Panc1 (cell line): ENCODE measurements around the gene CFAP141. TPM values are rescaled to one million over a fixed set of nuclear protein-coding genes. Genes with fewer than 3 reads are reported as not detected.

ENCODE experiments used
- ATAC-seq: fragments of 200-7000 bp; cut with Tn5 transposase; 2 replicates; pipeline ENCODE4 v1.9.1; 2020; ENCODE audit warnings: mild to moderate bottlenecking, moderate library complexity
- BruUV-seq: library from RNA; stranded (reverse); fragments of 400-500 nt; replicated peaks from 2 replicates; lab custom pipeline; 2021; lab: Mats Ljungman, UMichigan
- CTCF ChIA-PET: fragments of 300-600 bp; sonication (Branson Sonifier 250); formaldehyde crosslinking; loops from one replicate; lab custom pipeline; 2022; ENCODE audit warnings: antibody characterized with exemption; lab: Charles Lee
- POLR2A ChIA-PET: fragments of 300-600 bp; sonication (Branson Sonifier 250); formaldehyde crosslinking; loops from one replicate; lab custom pipeline; 2022; ENCODE audit warnings: antibody characterized with exemption; lab: Charles Lee
- DNase-seq: peaks from one replicate; pipeline ENCODE4 v3.0.0-alpha.2; 2010; ENCODE audit warnings: low read depth, low spot score
- H3K27ac ChIP-seq: 2 replicates; pipeline ENCODE4 v1.5.1; 2011; ENCODE audit warnings: mild to moderate bottlenecking, low read length, inconsistent platforms
- H3K27me3 ChIP-seq: fragments of 200-500 bp; sonication (Bioruptor generic); 2 replicates; pipeline ENCODE4 v1.6.0; 2014; ENCODE audit warnings: low read length, inconsistent platforms; ENCODE audit not compliant: control insufficient read depth, insufficient read depth
- H3K36me3 ChIP-seq: fragments of 200-500 bp; sonication (Bioruptor generic); 2 replicates; pipeline ENCODE4 v1.5.1; 2014; ENCODE audit warnings: inconsistent platforms, mild to moderate bottlenecking, low read length, moderate library complexity; ENCODE audit not compliant: control insufficient read depth, insufficient read depth
- H3K4me1 ChIP-seq: 2 replicates; pipeline ENCODE4 v1.5.1; 2011; ENCODE audit warnings: inconsistent platforms, mild to moderate bottlenecking, low read length, moderate library complexity; ENCODE audit not compliant: control insufficient read depth, insufficient read depth
- H3K4me3 ChIP-seq, 2 experiments: 2 replicates each; pipeline ENCODE4 v1.5.1; 2011 to 2012; ENCODE audit warnings: low read depth in 2 of 2, low read length in 2 of 2, mild to moderate bottlenecking in 2 of 2, inconsistent platforms in 1 of 2, moderate library complexity in 1 of 2
- H3K9me3 ChIP-seq: fragments of 200-500 bp; sonication (Bioruptor generic); 2 replicates; pipeline ENCODE4 v1.5.1; 2014; ENCODE audit warnings: low read depth, mild to moderate bottlenecking, inconsistent platforms, low read length, moderate library complexity; ENCODE audit not compliant: control insufficient read depth, insufficient read depth
- POLR2AphosphoS5 ChIP-seq: IDR thresholded peaks from 2 replicates; pipeline ENCODE4 v1.6.1; 2012; ENCODE audit warnings: mild to moderate bottlenecking, low read depth, low read length, moderate library complexity
- SIN3A ChIP-seq: IDR thresholded peaks from 2 replicates; pipeline ENCODE4 v1.6.1; 2012; ENCODE audit warnings: low read depth, mild to moderate bottlenecking, low read length, moderate library complexity, borderline replicate concordance; ENCODE audit not compliant: insufficient read depth
- TCF7L2 ChIP-seq: IDR thresholded peaks from 2 replicates; pipeline ENCODE4 v1.6.1; 2011; ENCODE audit warnings: mild to moderate bottlenecking, low read depth, low read length, inconsistent platforms
- in situ Hi-C: cut with HindIII; loops from 2 replicates; pipeline ENCODE4 v1.10.0; 2016; ENCODE audit warnings: low sequenced_read_pairs, low pct_unique_long_range_greater_than_20kb
- intact Hi-C: fragments of 100-400 bp; cut with micrococcal nuclease; formaldehyde crosslinking; loops from one replicate; pipeline ENCODE4 v1.10.0; 2022; ENCODE audit not compliant: unreplicated experiment
- total RNA-seq: library from RNA; stranded (reverse); gene quantifications from one replicate; pipeline ENCODE4 v1.2.1, GENCODE V29; 2021; ENCODE audit not compliant: unreplicated experiment
- TF ChIP-seq, protein P1 (sequence below): fragments of 450-650 bp; IDR thresholded peaks from 2 replicates; pipeline ENCODE4 v1.5.1; 2017; ENCODE audit warnings: mild to moderate bottlenecking
- TF ChIP-seq, protein P2 (sequence below), 2 experiments: IDR thresholded peaks; 2 replicates each; pipeline ENCODE4 v1.6.1; 2011 to 2012; ENCODE audit warnings: low read depth in 2 of 2, control low read depth in 1 of 2, low read length in 1 of 2, mild to moderate bottlenecking in 1 of 2, moderate library complexity in 1 of 2; ENCODE audit not compliant: insufficient read depth in 1 of 2

CFAP141 gene
- total RNA-seq, 1 experiment from 2014 or later, result not detected

GRCh38 chr1:154155251-154155650 is 50.9 kb downstream of the CFAP141 start:
- POLR2A ChIA-PET, result interaction anchor here (0.5 to 0.7 kb wide), 2 partner anchors 19 to 69 kb away, joined by 3 read pairs; no protein-coding TSS in a partner anchor

DNA sequence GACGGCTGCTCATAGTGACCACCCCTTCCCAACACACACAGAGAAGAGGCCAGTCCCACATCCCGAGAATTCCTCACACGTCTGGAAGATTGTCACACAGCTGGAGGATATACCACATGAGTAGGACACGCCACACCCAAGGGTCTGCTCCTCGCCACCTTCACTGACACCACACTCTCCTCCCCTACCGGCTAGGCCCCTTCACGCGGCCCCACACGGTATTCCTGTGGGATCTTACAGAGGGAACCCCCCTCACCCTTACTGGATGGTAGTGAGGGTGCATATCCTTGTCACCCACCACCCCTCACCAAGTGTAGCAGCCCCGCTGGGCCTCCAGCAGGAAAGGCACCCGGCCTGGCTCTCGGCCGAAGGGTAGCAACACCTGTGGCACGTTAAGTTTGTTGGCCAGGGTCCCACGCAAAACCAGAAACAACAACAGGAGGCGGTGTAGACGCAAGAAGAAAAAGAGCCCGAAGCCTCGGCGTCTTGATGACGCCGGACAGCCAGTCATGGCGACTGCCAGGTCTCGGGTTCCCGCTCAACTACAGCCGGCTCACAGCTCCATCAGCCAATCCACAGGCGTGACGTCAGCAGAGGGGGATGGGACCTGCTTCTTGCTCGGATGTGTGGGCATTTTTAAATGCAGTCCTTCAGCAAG is 51.5 kb downstream of the CFAP141 start, which contains the start of gene NUP210L:
Gene NUP210L, minus strand, starts transcription at position 540 of the 658 bp plus-strand sequence.
- ChIA-PET POLR2A (interaction anchor here (0.5 kb wide), 1 partner anchor 68 kb away, joined by 3 read pairs; no protein-coding TSS in a partner anchor), CTCF (no interaction called here)
- intact Hi-C loops (no loop called here), in situ Hi-C loops (no loop called here)
- H3K36me3 ChIP-seq, result peaks cover 7% of the 10 kb centered on the region
- no peak within 1 kb of the TSS for H3K27ac ChIP-seq
- no peaks in the 10 kb centered on the region for H3K27me3 ChIP-seq
- no peaks in the 10 kb centered on the region for H3K9me3 ChIP-seq
- peaks cover 21% of the 10 kb centered on the region for H3K4me1 ChIP-seq
- no peak within 1 kb of the TSS for H3K4me3 ChIP-seq
- TF ChIP-seq SIN3A (no peak), POLR2AphosphoS5 (no peak), TCF7L2 (no peak)
- TF ChIP-seq, protein P1, sequence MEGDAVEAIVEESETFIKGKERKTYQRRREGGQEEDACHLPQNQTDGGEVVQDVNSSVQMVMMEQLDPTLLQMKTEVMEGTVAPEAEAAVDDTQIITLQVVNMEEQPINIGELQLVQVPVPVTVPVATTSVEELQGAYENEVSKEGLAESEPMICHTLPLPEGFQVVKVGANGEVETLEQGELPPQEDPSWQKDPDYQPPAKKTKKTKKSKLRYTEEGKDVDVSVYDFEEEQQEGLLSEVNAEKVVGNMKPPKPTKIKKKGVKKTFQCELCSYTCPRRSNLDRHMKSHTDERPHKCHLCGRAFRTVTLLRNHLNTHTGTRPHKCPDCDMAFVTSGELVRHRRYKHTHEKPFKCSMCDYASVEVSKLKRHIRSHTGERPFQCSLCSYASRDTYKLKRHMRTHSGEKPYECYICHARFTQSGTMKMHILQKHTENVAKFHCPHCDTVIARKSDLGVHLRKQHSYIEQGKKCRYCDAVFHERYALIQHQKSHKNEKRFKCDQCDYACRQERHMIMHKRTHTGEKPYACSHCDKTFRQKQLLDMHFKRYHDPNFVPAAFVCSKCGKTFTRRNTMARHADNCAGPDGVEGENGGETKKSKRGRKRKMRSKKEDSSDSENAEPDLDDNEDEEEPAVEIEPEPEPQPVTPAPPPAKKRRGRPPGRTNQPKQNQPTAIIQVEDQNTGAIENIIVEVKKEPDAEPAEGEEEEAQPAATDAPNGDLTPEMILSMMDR, result no peak
- TF ChIP-seq, protein P2, sequence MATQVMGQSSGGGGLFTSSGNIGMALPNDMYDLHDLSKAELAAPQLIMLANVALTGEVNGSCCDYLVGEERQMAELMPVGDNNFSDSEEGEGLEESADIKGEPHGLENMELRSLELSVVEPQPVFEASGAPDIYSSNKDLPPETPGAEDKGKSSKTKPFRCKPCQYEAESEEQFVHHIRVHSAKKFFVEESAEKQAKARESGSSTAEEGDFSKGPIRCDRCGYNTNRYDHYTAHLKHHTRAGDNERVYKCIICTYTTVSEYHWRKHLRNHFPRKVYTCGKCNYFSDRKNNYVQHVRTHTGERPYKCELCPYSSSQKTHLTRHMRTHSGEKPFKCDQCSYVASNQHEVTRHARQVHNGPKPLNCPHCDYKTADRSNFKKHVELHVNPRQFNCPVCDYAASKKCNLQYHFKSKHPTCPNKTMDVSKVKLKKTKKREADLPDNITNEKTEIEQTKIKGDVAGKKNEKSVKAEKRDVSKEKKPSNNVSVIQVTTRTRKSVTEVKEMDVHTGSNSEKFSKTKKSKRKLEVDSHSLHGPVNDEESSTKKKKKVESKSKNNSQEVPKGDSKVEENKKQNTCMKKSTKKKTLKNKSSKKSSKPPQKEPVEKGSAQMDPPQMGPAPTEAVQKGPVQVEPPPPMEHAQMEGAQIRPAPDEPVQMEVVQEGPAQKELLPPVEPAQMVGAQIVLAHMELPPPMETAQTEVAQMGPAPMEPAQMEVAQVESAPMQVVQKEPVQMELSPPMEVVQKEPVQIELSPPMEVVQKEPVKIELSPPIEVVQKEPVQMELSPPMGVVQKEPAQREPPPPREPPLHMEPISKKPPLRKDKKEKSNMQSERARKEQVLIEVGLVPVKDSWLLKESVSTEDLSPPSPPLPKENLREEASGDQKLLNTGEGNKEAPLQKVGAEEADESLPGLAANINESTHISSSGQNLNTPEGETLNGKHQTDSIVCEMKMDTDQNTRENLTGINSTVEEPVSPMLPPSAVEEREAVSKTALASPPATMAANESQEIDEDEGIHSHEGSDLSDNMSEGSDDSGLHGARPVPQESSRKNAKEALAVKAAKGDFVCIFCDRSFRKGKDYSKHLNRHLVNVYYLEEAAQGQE (IDR thresholded peaks at IDR 0.05; ENCODE audit: insufficient read depth in 1 of 2, low read depth in 2 of 2, low read length in 1 of 2), result no peak
- no TSS peak for BruUV-seq
- peak; percentile 68 for ATAC-seq
- DNase-seq, result no peak

More at GRCh38 chr1:154155251-154155650, 50.9 kb downstream of the CFAP141 start:
- Histone ChIP-seq H3K27ac (no peak overlapping the region), H3K27me3 (no peaks in the 10 kb centered on the region), H3K4me1 (peaks cover 21% of the 10 kb centered on the region), H3K4me3 (no peak overlapping the region), H3K9me3 (no peaks in the 10 kb centered on the region; the same call in 1 of the 2 replicates), H3K36me3 (peaks cover 13% of the 10 kb centered on the region)
- TF ChIP-seq, protein P1, result no peak
- no peak for TF ChIP-seq SIN3A
- no peak for TF ChIP-seq TCF7L2
- TF ChIP-seq POLR2AphosphoS5, result no peak
- TF ChIP-seq, protein P2 (IDR thresholded peaks at IDR 0.05; ENCODE audit: insufficient read depth in 1 of 2, low read depth in 2 of 2, low read length in 1 of 2), result no peak
- CTCF ChIA-PET, result no interaction called here
- BruUV-seq, result no TSS peak
- DNase-seq (no peak), ATAC-seq (peak; percentile 33)
- intact Hi-C loops, result no loop called here
- in situ Hi-C loops, result no loop called here
